Endothelial cell of umbilical vein (primary cell): Measurements from ENCODE around the gene CNOT4. TPM values are rescaled to one million over a fixed set of nuclear protein-coding genes. Genes with fewer than 3 reads are reported as not detected.

Source experiments
- BruUV-seq: library from RNA; stranded (reverse); fragments of 400-500 nt; replicated peaks from 2 replicates; lab custom pipeline; 2021; lab: Mats Ljungman, UMichigan
- CTCF ChIA-PET: fragments of 300-600, 350-600 bp; sonication (Branson Sonifier 250); formaldehyde crosslinking; loops from one replicate; lab custom pipeline; 2021; ENCODE audit warnings: antibody characterized with exemption, inconsistent platforms; lab: Charles Lee
- POLR2A ChIA-PET: fragments of 300-600, 350-600 bp; sonication (Branson Sonifier 250); formaldehyde crosslinking; loops from one replicate; lab custom pipeline; 2021; ENCODE audit warnings: antibody characterized with exemption, inconsistent platforms; lab: Charles Lee
- DNase-seq: peaks from one replicate; pipeline ENCODE4 v3.0.0-alpha.2; 2011; ENCODE audit warnings: low read depth, low spot score
- FAIRE-seq: peaks from 2 replicates; lab custom pipeline; 2011; peaks lifted over from hg19 to GRCh38; lab: Jason Lieb, UNC
- H2AFZ ChIP-seq: 2 replicates; pipeline ENCODE4 v1.6.0; 2012; ENCODE audit warnings: low read depth, low read length, control low read depth, inconsistent platforms
- H3K27ac ChIP-seq: 2 replicates; pipeline ENCODE4 v1.5.1; 2011; ENCODE audit warnings: low read depth, mild to moderate bottlenecking, control low read depth, low read length, moderate library complexity; ENCODE audit not compliant: insufficient read depth
- H3K27me3 ChIP-seq, 2 experiments: 2 replicates each; pipeline versions ENCODE4 v1.6.0 to v1.6.1; 2011; ENCODE audit warnings: low read length in 2 of 2, mixed read lengths in 1 of 2; ENCODE audit not compliant: control insufficient read depth in 2 of 2, insufficient read depth in 2 of 2
- H3K36me3 ChIP-seq, 2 experiments: 2 replicates in 1 of 2; 3 replicates in 1 of 2; pipeline ENCODE4 v1.5.1; 2011; ENCODE audit warnings: low read length in 2 of 2, mild to moderate bottlenecking in 1 of 2, moderate library complexity in 1 of 2; ENCODE audit not compliant: control insufficient read depth in 2 of 2, insufficient read depth in 2 of 2; ENCODE audit errors: extremely low read depth in 1 of 2
- H3K4me1 ChIP-seq: 3 replicates; pipeline ENCODE4 v1.5.1; 2011; ENCODE audit warnings: mild to moderate bottlenecking, low read length; ENCODE audit not compliant: control insufficient read depth, insufficient read depth; ENCODE audit errors: extremely low read depth
- H3K4me2 ChIP-seq: 2 replicates; pipeline ENCODE4 v1.6.1; 2011; ENCODE audit warnings: low read length, control low read depth, mixed read lengths; ENCODE audit not compliant: insufficient read depth
- H3K4me3 ChIP-seq, 3 experiments: fragments of 200-600 bp in 1 of 3; sonication (generic), shearing (Covaris generic) in 1 of 3; replicated peaks in 1 of 3; 2 replicates each; pipeline ENCODE4 v1.5.1; 2011 to 2016; ENCODE audit warnings: control low read depth in 3 of 3, low read length in 3 of 3, mild to moderate bottlenecking in 2 of 3, inconsistent platforms in 1 of 3, low read depth in 1 of 3, moderate library complexity in 1 of 3; ENCODE audit not compliant: insufficient read depth in 1 of 3
- H3K79me2 ChIP-seq: 2 replicates; pipeline ENCODE4 v1.6.0; 2012; ENCODE audit warnings: low read length, inconsistent platforms; ENCODE audit not compliant: control insufficient read depth, insufficient read depth
- H3K9ac ChIP-seq: replicated peaks from 2 replicates; pipeline ENCODE3; 2011; ENCODE audit warnings: low read length, control low read depth; ENCODE audit not compliant: insufficient read depth; ENCODE audit errors: extremely low read depth
- H3K9me1 ChIP-seq: replicated peaks from 3 replicates; pipeline ENCODE4 v1.6.0; 2011; ENCODE audit warnings: mild to moderate bottlenecking, low read length; ENCODE audit not compliant: control insufficient read depth, insufficient read depth; ENCODE audit errors: extremely low read depth
- H3K9me3 ChIP-seq: replicated peaks from 2 replicates; pipeline ENCODE4 v1.5.1; 2012; ENCODE audit warnings: low read length, inconsistent platforms; ENCODE audit not compliant: control insufficient read depth, insufficient read depth
- H4K20me1 ChIP-seq: replicated peaks from 2 replicates; pipeline ENCODE3; 2011; ENCODE audit warnings: mild to moderate bottlenecking, low read length; ENCODE audit not compliant: control insufficient read depth, insufficient read depth; ENCODE audit errors: extremely low read depth
- EZH2 ChIP-seq: IDR thresholded peaks from 2 replicates; pipeline ENCODE4 v1.6.1; 2012; ENCODE audit warnings: borderline replicate concordance, low read depth, mild to moderate bottlenecking, moderate library complexity, low read length, inconsistent platforms; ENCODE audit not compliant: severe bottlenecking
- FOS ChIP-seq: IDR thresholded peaks from 2 replicates; pipeline ENCODE4 v1.6.1; 2011; ENCODE audit warnings: mild to moderate bottlenecking, low read length, moderate library complexity, borderline replicate concordance; ENCODE audit not compliant: insufficient read depth
- GATA2 ChIP-seq: IDR thresholded peaks from 2 replicates; pipeline ENCODE4 v1.7.0; 2011; ENCODE audit warnings: low read depth, mild to moderate bottlenecking, moderate library complexity, mixed read lengths, low read length; ENCODE audit not compliant: insufficient read length, insufficient read depth
- JUN ChIP-seq: IDR thresholded peaks from 2 replicates; pipeline ENCODE4 v1.6.1; 2011; ENCODE audit warnings: borderline replicate concordance, low read depth; ENCODE audit not compliant: insufficient read length, insufficient read depth
- MAX ChIP-seq: IDR thresholded peaks from 2 replicates; pipeline ENCODE4 v1.6.1; 2011; ENCODE audit not compliant: insufficient read depth, insufficient read length
- MYC ChIP-seq: IDR thresholded peaks from one replicate; pipeline ENCODE4 v1.6.1; 2011; ENCODE audit warnings: mild to moderate bottlenecking, low read depth, low read length
- POLR2A ChIP-seq: IDR thresholded peaks from 2 replicates; pipeline ENCODE4 v1.6.1; 2012; ENCODE audit warnings: low read depth, mild to moderate bottlenecking, control low read depth, low read length
- POLR2AphosphoS5 ChIP-seq: IDR thresholded peaks from 2 replicates; pipeline ENCODE4 v1.6.1; 2012; ENCODE audit warnings: low read depth, mild to moderate bottlenecking, control low read depth, low read length, moderate library complexity; ENCODE audit not compliant: insufficient read depth
- dilution Hi-C: fragments of 300-500 bp; cut with MboI; formaldehyde crosslinking; loops from one replicate; pipeline ENCODE4 v1.15.0; 2019; ENCODE audit warnings: low sequenced_read_pairs; ENCODE audit not compliant: extremely low pct_ligation_motif_present
- intact Hi-C: fragments of 100-400 bp; cut with micrococcal nuclease; formaldehyde crosslinking; loops from one replicate; pipeline ENCODE4 v1.10.0; 2022
- polyA plus RNA-seq, 4 experiments: library from polyadenylated mRNA; depleted of rRNA in 3 of 4; stranded (reverse) in 3 of 4; unstranded in 1 of 4; fragments of >200 nt; gene quantifications; 2 replicates each; pipeline versions ENCODE4 v1.2.1 to v1.2.3, GENCODE V29; 2011 to 2012; ENCODE audit warnings: missing spikeins in 1 of 4
- total RNA-seq: library from RNA; stranded (reverse); gene quantifications from 2 replicates; pipeline ENCODE4 v1.2.3, GENCODE V29; 2021
- TF ChIP-seq, protein P1 (sequence below), 2 donors: IDR thresholded peaks; 1 replicate in 1 of 2; 2 replicates in 1 of 2; pipeline ENCODE4 v1.5.1; 2011; ENCODE audit warnings: low read length in 2 of 2, mild to moderate bottlenecking in 2 of 2, moderate library complexity in 2 of 2, control low read depth in 1 of 2, inconsistent platforms in 1 of 2, low read depth in 1 of 2; ENCODE audit not compliant: insufficient read depth in 1 of 2; ENCODE audit errors: extremely low read depth in 1 of 2

The CNOT4 gene
- total and polyA plus RNA-seq, 2 donors (not counting 3 experiments of a cell fraction or from before 2014, with no cell fraction given): 10.3 to 21.7 TPM

DNA sequence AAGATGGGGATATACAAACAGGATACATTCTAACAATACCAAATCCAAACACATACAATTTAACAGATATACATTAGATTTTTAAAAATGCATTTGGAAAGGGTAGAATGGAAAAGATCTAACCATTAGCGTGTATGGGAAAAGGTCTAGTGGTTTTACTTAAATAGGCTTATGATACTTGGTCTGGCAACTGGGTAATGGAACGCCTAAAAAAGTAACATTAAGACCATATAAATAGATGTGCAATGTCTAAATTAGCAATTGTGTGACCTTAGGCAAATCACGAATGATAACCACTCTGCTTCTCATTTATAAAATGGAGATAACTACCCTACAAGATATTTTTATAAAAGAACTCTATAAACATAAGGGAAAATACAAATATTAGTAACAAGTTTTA, 135.2 kb downstream of the CNOT4 start:
- no peak for DNase-seq
- CTCF ChIA-PET: no interaction called here

More for the DNA sequence above, 135.2 kb downstream of the CNOT4 start:
- H4K20me1 ChIP-seq: no peaks in the 10 kb centered on the region
- no peak overlapping the region for H3K4me3 ChIP-seq
- dilution Hi-C loops (no loop called here), intact Hi-C loops (no loop called here)
- TF ChIP-seq, protein P1, sequence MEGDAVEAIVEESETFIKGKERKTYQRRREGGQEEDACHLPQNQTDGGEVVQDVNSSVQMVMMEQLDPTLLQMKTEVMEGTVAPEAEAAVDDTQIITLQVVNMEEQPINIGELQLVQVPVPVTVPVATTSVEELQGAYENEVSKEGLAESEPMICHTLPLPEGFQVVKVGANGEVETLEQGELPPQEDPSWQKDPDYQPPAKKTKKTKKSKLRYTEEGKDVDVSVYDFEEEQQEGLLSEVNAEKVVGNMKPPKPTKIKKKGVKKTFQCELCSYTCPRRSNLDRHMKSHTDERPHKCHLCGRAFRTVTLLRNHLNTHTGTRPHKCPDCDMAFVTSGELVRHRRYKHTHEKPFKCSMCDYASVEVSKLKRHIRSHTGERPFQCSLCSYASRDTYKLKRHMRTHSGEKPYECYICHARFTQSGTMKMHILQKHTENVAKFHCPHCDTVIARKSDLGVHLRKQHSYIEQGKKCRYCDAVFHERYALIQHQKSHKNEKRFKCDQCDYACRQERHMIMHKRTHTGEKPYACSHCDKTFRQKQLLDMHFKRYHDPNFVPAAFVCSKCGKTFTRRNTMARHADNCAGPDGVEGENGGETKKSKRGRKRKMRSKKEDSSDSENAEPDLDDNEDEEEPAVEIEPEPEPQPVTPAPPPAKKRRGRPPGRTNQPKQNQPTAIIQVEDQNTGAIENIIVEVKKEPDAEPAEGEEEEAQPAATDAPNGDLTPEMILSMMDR (IDR thresholded peaks at IDR 0.05; ENCODE audit: extremely low read depth in 1 of 2, insufficient read depth in 1 of 2, low read depth in 1 of 2, low read length in 2 of 2): no peak
- TF ChIP-seq EZH2 (no peak), FOS (no peak), JUN (no peak), POLR2AphosphoS5 (no peak), MYC (no peak), GATA2 (no peak), POLR2A (no peak), MAX (no peak)
- POLR2A ChIA-PET: no interaction called here
- no peak overlapping the region for H3K9ac ChIP-seq
- no peak overlapping the region for H3K4me2 ChIP-seq
- H3K27ac ChIP-seq: no peak overlapping the region
- no peak overlapping the region for H2AFZ ChIP-seq
- no peaks in the 10 kb centered on the region for H3K79me2 ChIP-seq
- H3K36me3 ChIP-seq: no peaks in the 10 kb centered on the region
- FAIRE-seq: no peak
- no peaks in the 10 kb centered on the region for H3K9me3 ChIP-seq
- no peaks in the 10 kb centered on the region for H3K4me1 ChIP-seq
- no TSS peak for BruUV-seq
- no peaks in the 10 kb centered on the region for H3K27me3 ChIP-seq
- H3K9me1 ChIP-seq: no peaks in the 10 kb centered on the region
